Measurements from ENCODE around the gene ZNF77. TPM values are rescaled to one million over a fixed set of nuclear protein-coding genes. Genes with fewer than 3 reads are reported as not detected.
"Not testable (repeated sequence)": the region's sequence is repeated elsewhere in the genome, so short reads cannot be mapped to it uniquely, and the experiment has no call there.

ZNF77 gene
- total RNA-seq, 2 donors from 2014 or later = 2.7 to 3.0 TPM

DNA sequence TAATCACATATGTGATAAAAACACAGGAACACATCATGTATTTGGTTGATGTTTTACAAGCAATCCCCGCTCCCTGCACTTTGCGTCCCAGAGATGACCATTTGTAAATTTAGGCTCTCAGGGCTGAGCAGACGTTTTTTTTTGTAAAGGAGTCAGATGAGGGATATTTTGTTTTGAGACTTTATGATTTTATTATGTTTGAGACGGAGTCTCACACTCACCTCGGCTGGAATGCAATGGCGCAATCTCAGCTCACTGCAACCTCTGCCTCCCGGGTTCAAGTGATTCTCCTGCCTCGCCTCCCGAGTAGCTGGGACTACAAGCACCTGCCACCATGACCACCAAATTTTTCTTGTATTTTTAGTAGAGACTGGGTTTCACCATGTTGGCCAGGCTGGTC, 34.0 kb upstream of the ZNF77 start:
- Mint-ChIP-seq H3K4me3 (no peak overlapping the region), H3K27me3 (peaks cover 24% of the 10 kb centered on the region), H3K27ac (no peak overlapping the region), H3K36me3 (ENCODE audit: low read depth) (no peaks in the 10 kb centered on the region), H3K4me1 (peaks cover 17% of the 10 kb centered on the region)
- no peaks in the 10 kb centered on the region for H3K9me3 ChIP-seq (ENCODE audit: control insufficient read depth, low read length, poor library complexity, severe bottlenecking)
- no peak for ATAC-seq
- no peak for DNase-seq

DNA sequence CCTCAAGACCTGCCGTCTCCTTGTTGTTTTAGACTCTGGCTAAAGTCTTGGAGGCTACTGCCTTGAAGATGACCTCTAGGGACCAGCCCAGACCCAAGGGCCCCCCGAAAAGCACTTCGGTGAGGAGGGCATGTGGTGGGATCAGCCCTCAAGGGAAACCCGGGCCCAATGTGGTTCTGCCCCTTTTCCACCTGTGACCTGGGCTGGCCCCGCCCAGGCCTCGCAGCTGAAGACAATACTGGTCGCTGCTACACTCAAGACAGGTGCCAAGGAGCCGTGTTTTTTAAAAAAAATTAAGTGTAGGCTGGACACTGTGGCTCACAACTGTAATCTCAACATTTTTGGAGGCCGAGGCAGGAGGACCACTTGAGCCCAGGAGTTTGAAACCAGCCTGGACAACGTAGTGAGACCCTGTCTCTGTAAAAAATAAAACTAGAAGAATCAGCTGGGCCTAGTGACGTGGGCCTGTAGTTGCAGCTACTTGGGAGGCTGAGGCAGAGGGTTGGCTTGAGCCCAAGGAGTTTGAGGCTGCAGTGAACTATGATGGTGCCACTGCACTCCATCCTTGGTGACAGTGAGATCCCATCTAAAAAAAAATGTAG, 33.5 kb upstream of the ZNF77 start:
- peaks cover 21% of the 10 kb centered on the region for H3K27me3 Mint-ChIP-seq
- no peaks in the 10 kb centered on the region for H3K36me3 Mint-ChIP-seq (ENCODE audit: low read depth)
- H3K27ac Mint-ChIP-seq = no peak overlapping the region
- H3K9me3 ChIP-seq (ENCODE audit: control insufficient read depth, low read length, poor library complexity, severe bottlenecking) = no peaks in the 10 kb centered on the region
- DNase-seq = no peak
- ATAC-seq = no peak
- peaks cover 17% of the 10 kb centered on the region for H3K4me1 Mint-ChIP-seq
- H3K4me3 Mint-ChIP-seq = no peak overlapping the region

DNA sequence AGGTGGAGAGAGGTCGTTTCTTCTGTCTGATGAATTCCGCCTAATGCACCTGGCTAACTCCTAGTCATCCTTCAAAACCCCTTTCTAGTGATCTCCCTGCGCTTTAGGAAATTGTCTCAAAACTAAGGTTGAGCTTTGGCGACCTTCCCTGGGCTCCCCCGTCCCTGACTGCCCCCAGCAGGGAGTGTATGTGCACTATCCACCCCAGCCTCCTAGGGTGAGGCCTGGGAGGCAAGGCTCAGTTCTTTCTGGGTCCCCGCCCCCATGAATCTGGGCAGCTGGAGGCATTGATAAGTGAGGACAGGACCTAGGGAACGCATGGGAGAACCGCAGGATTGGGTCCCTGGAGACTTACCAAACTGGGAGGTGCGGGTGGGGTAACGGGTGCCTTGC, 33.0 kb upstream of the ZNF77 start:
- no peak overlapping the region for H3K27ac Mint-ChIP-seq
- no peak for ATAC-seq
- H3K27me3 Mint-ChIP-seq = peaks cover 17% of the 10 kb centered on the region
- no peaks in the 10 kb centered on the region for H3K9me3 ChIP-seq (ENCODE audit: control insufficient read depth, low read length, poor library complexity, severe bottlenecking)
- no peak for DNase-seq
- peak overlapping the region; percentile 57 for H3K4me3 Mint-ChIP-seq
- no peaks in the 10 kb centered on the region for H3K36me3 Mint-ChIP-seq (ENCODE audit: low read depth)
- peaks cover 14% of the 10 kb centered on the region for H3K4me1 Mint-ChIP-seq

DNA sequence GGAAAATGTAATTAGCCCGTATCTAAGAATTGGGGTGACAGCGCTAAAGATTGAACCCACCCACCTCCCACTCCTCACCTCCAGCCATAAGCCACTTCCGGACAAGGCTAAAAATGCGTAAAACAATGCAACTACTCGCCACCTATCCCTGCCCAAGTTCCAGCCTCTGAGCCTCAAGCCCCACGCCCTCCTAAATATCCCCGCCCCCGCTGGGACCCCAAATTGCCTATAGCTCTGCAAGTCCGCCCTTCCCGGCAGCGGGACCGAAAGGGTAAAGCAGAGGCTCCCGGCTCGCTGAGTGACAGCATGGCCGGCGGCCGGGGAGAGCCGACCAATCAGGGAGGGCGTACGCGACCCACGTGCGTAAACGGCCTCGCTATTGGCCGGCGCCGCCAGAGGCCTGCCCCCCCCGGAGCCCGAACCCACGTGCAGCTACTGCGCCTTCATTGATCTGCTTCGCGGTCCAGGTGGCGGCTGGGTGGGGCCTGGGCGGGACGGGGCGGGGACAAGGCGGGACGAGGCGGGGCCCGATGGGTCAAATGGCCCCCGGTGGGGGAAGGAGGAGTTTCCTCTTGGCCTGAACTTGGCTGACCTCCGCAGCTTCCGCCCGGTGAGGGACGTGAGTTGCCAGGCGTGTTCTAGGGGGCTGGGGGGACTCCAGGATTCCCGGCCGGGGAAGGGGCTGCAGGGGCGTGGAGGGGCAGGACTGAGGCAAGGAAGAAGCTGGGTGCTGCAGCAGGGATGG, 32.4 kb upstream of the ZNF77 start, which contains the start of gene TLE6:
TLE6 (plus strand) TSS at position 564 of the 745 bp plus-strand sequence. CDS start 670 bp downstream, outside the sequence.
- peak; percentile 83 to 89 (median 88) for DNase-seq
- H3K27me3 Mint-ChIP-seq = peaks cover 15% of the 10 kb centered on the region
- H3K36me3 Mint-ChIP-seq (ENCODE audit: low read depth) = no peaks in the 10 kb centered on the region
- H3K9me3 ChIP-seq (ENCODE audit: control insufficient read depth, low read length, poor library complexity, severe bottlenecking) = no peaks in the 10 kb centered on the region
- peak within 1 kb of the TSS; percentile 94 for H3K4me3 Mint-ChIP-seq
- peaks cover 14% of the 10 kb centered on the region for H3K4me1 Mint-ChIP-seq
- ATAC-seq = peak; percentile 100
- peak within 1 kb of the TSS; percentile 72 for H3K27ac Mint-ChIP-seq

DNA sequence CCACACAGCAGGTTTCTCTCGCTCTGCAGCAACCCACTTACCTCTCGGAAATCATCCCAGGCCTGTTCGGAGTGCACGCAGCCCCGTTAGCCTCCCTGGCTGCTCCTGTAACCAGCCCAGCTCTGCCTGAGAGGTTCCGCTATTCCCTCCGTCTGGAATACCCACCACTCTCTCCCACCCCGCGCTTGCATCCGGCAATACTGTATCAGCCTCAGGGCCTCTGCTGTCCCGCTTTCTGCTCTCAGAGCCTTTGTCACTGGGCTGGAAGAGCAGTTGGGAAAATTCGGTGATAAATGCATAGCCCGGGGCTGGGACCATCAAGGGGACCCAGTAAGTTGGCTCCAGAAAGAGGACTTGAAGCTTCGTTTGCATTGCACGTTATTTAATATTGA, 31.8 kb upstream of the ZNF77 start:
- H3K9me3 ChIP-seq (ENCODE audit: control insufficient read depth, low read length, poor library complexity, severe bottlenecking) = no peaks in the 10 kb centered on the region
- peaks cover 14% of the 10 kb centered on the region for H3K4me1 Mint-ChIP-seq
- DNase-seq (no peak), ATAC-seq (no peak)
- H3K27ac Mint-ChIP-seq = peak overlapping the region; percentile 72
- H3K27me3 Mint-ChIP-seq = peaks cover 9% of the 10 kb centered on the region
- no peaks in the 10 kb centered on the region for H3K36me3 Mint-ChIP-seq (ENCODE audit: low read depth)
- H3K4me3 Mint-ChIP-seq = peak overlapping the region; percentile 94

DNA sequence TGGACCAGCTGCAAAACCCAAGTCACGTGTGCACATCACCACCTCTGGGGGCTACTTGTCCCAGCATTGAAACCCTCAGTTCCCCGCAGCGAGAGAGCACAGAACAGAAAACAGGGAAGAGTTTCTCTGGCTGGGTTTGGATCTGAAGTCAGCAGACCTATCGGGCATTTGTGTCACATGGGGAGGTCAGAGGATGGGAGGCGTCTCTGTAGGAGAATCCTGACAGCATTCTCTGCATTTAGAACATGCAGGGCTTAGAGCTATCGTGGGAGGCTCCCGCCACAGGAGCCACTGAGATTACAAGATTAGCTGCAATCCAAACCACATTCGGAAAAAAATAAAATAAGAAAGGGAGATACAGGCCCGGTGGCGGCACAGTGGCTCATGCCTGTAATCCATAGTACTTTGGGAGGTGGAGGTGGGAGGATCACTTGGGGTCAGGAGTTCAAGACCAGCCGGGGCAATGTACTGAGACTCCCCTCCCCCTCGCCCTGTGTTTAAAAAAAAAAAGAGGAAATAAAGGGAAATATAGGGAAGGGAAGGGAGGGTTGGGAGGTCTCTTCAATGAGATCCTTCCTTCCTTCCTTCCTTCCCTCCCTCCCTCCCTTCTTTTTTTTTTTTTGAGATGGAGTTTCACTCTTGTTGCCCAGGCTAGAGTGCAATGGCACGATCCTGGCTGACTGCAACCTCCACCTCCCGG, 29.7 kb upstream of the ZNF77 start:
- Mint-ChIP-seq H3K27ac (peak overlapping the region; percentile 69), H3K4me3 (peak overlapping the region; percentile 66), H3K27me3 (peaks cover 5% of the 10 kb centered on the region), H3K36me3 (ENCODE audit: low read depth) (no peaks in the 10 kb centered on the region), H3K4me1 (peaks cover 14% of the 10 kb centered on the region)
- DNase-seq (no peak), ATAC-seq (no peak)
- no peaks in the 10 kb centered on the region for H3K9me3 ChIP-seq (ENCODE audit: control insufficient read depth, low read length, poor library complexity, severe bottlenecking)

DNA sequence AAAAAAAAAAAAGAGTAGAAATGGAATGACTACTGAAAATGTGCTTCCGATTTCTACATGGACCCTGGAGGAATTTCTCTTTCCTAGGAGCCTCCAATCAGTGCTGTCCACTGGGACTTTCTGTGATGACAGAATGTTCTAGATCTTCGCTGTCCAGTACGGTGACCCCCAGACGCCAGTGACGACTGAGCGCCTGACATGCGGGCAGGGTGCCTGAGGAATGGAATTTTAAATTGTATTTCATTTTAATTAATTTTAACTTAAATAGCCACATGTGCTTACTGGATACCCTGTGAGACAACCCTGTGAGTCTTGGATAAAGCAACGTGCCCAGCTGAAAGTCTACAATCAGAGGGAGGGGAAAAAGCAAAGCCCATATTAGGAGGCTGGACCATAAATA, 28.5 kb upstream of the ZNF77 start:
- no peaks in the 10 kb centered on the region for H3K9me3 ChIP-seq (ENCODE audit: control insufficient read depth, low read length, poor library complexity, severe bottlenecking)
- peaks cover 5% of the 10 kb centered on the region for H3K27me3 Mint-ChIP-seq
- H3K4me1 Mint-ChIP-seq = peaks cover 14% of the 10 kb centered on the region
- ATAC-seq (no peak), DNase-seq (no peak)
- H3K27ac Mint-ChIP-seq = no peak overlapping the region
- no peak overlapping the region for H3K4me3 Mint-ChIP-seq
- no peaks in the 10 kb centered on the region for H3K36me3 Mint-ChIP-seq (ENCODE audit: low read depth)

DNA sequence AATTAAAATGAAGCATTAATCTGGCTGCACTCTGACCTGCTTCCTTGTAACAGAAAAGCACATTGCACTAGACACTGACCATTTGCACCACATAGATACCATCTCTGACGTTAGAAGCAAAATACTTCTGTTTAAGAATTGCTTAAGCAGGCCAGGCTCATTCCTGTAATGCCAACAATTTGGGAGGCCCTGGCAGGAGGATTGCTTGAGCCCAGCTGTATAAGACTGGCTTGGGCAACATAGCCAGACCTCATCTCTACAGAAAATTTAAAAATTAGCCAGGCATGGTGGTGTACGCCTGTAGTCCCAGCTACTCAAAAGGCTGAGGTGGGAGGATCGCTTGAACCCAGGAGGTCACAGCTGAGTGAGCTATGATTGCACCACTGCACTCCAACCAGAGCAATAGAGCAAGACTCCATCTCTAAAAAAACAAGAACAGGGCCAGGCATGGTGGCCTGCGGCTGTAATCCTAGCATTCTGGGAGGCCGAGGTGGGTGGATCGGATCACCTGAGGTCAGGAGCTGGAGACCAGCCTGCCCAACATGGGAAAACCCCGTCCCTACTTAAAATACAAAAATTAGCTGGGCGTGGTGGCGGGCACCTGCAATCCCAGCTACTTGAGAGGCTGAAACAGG, 25.5 kb upstream of the ZNF77 start:
- Mint-ChIP-seq H3K36me3 (ENCODE audit: low read depth) (no peaks in the 10 kb centered on the region), H3K4me3 (no peak overlapping the region), H3K27me3 (peaks cover 5% of the 10 kb centered on the region), H3K27ac (no peak overlapping the region), H3K4me1 (peaks cover 4% of the 10 kb centered on the region)
- no peaks in the 10 kb centered on the region for H3K9me3 ChIP-seq (ENCODE audit: control insufficient read depth, low read length, poor library complexity, severe bottlenecking)
- ATAC-seq (no peak), DNase-seq (no peak)

DNA sequence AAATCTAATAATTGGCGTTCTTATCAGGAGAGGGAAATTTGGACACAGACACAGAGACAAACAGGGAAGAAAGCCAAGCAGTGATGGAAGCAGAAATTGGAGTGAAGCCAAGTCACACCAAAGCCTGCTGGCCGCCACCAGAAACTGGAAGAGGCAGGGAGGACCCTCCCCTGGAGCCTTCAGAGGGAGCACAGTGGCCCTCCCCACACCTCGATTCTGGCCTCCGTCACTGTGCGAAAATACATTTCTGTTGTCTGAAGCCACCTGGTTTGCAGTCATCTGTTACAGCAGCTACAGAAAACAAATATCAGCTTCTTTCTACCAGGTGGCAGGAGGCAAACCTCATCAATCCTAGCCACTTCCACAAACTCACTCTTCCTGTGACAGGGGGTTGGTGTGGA, 24.3 kb upstream of the ZNF77 start:
- DNase-seq (no peak), ATAC-seq (no peak)
- Mint-ChIP-seq H3K36me3 (ENCODE audit: low read depth) (no peaks in the 10 kb centered on the region), H3K27ac (no peak overlapping the region), H3K27me3 (peaks cover under 1% of the 10 kb centered on the region), H3K4me3 (no peak overlapping the region), H3K4me1 (no peaks in the 10 kb centered on the region)
- no peaks in the 10 kb centered on the region for H3K9me3 ChIP-seq (ENCODE audit: control insufficient read depth, low read length, poor library complexity, severe bottlenecking)

DNA sequence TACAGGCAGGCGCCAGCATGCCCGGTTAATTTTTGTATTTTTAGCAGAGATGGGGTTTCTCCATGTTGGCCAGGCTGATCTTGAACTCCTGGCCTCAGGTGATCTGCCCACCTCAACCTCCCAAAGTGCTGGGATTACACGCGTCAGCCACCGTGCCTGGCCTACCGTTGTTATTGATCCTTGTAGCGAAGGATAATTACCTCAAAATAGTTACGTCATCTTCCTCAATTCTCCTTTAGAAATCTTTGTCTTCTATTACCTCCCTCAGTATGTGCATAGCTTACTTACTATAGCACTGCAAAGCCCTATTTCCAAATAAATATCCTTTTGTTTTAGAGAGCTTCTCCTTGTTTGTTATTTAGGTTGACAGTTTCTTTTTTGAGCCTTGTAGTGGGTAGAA, 23.2 kb upstream of the ZNF77 start:
- ATAC-seq = no peak
- H3K4me1 Mint-ChIP-seq = no peaks in the 10 kb centered on the region
- DNase-seq = no peak
- H3K4me3 Mint-ChIP-seq = no peak overlapping the region
- no peaks in the 10 kb centered on the region for H3K9me3 ChIP-seq (ENCODE audit: control insufficient read depth, low read length, poor library complexity, severe bottlenecking)
- no peak overlapping the region for H3K27ac Mint-ChIP-seq
- no peaks in the 10 kb centered on the region for H3K36me3 Mint-ChIP-seq (ENCODE audit: low read depth)
- no peaks in the 10 kb centered on the region for H3K27me3 Mint-ChIP-seq

DNA sequence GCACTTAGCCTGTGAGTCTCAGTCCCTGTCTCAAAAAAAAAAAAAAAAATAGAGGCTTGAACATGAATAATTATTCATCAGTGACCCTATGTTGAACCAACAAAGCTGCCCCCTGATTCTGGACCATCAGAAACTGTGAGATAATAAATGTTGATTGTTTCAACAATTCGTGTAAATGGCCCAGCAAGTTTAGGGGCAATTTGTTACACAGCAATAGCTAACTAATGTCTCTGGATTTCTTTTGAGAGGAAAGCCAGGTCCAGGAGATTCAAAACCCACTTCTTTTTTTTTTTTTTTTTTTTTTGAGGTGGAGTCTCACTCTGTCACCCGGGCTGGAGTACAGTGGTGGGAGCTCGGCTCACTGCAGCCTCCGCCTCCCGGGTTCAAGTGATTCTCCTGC, 20.1 kb upstream of the ZNF77 start:
- H3K27ac Mint-ChIP-seq = no peak overlapping the region
- H3K36me3 Mint-ChIP-seq (ENCODE audit: low read depth) = no peaks in the 10 kb centered on the region
- ATAC-seq (no peak), DNase-seq (no peak)
- H3K9me3 ChIP-seq (ENCODE audit: control insufficient read depth, low read length, poor library complexity, severe bottlenecking) = no peaks in the 10 kb centered on the region
- H3K27me3 Mint-ChIP-seq = no peaks in the 10 kb centered on the region
- H3K4me1 Mint-ChIP-seq = peaks cover 3% of the 10 kb centered on the region
- H3K4me3 Mint-ChIP-seq = no peak overlapping the region

DNA sequence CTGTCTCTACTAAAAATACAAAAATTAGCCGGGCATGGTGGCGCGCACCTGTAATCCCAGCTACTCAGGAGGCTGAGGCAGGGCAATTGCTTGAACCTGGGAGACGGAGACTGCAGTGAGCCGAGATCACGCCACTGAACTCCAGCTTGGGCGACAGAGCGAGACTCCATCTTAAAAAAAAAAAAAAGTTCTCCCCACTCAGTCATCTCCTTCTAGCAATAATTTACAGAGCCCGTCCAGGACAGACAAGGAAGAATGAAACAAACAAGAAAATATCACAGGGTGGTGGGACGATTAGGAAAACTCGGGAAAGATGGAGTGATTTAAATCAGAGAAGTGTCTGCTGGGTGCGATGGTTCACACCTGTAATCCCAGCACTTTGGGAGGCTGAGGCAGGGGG, 18.9 kb upstream of the ZNF77 start:
- peak overlapping the region; percentile 24 for H3K27ac Mint-ChIP-seq
- H3K9me3 ChIP-seq (ENCODE audit: control insufficient read depth, low read length, poor library complexity, severe bottlenecking); H3K27me3 Mint-ChIP-seq; H3K4me3 Mint-ChIP-seq; ATAC-seq; DNase-seq; H3K4me1 Mint-ChIP-seq; H3K36me3 Mint-ChIP-seq (ENCODE audit: low read depth): not testable (repeated sequence)

DNA sequence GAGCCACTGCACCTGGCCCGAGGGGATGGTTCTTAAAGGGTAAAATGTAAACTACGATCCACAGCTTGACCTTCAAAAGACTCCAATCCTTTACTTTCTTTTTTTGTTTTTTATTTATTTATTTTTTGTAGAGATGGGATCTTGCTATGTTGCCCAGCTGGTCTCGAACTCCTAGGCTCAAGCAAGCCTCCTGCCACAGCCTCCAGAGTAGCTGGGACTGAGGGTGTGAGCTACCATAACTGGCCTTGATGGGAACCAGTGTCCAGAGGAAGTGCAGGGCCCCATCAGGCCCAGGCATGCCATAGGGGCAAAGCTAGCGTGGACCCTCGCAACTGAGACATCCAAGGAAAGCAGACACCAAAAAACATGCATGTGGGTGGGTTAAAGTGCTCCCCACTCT, 18.4 kb upstream of the ZNF77 start:
- peaks cover 3% of the 10 kb centered on the region for H3K4me1 Mint-ChIP-seq
- H3K9me3 ChIP-seq (ENCODE audit: control insufficient read depth, low read length, poor library complexity, severe bottlenecking) = no peaks in the 10 kb centered on the region
- ATAC-seq = no peak
- peak overlapping the region; percentile 24 for H3K27ac Mint-ChIP-seq
- H3K36me3 Mint-ChIP-seq (ENCODE audit: low read depth) = no peaks in the 10 kb centered on the region
- no peak overlapping the region for H3K4me3 Mint-ChIP-seq
- no peak for DNase-seq
- H3K27me3 Mint-ChIP-seq = no peaks in the 10 kb centered on the region

Measured in T-helper 17 cell (primary cell).